AG04449 (cell line): ENCODE data around the gene GADD45GIP1.
"Not testable (repeated sequence)": the region's sequence is repeated elsewhere in the genome, so short reads cannot be mapped to it uniquely, and the experiment has no call there.

ENCODE experiments used
- CTCF ChIA-PET: fragments of 350-600 bp; formaldehyde crosslinking; extraction: SDS; loops from one replicate; lab custom pipeline; 2021; ENCODE audit warnings: antibody characterized with exemption; lab: Yijun Ruan, JAX
- POLR2A ChIA-PET: fragments of 400-600, 350-600 bp; formaldehyde crosslinking; extraction: SDS; loops from one replicate; lab custom pipeline; 2020; ENCODE audit warnings: antibody characterized with exemption, inconsistent platforms; lab: Yijun Ruan, JAX
- DNase-seq: peaks from one replicate; pipeline ENCODE4 v3.0.0-alpha.2; 2010; ENCODE audit warnings: low read depth, low spot score
- H3K4me3 ChIP-seq: 2 replicates; pipeline ENCODE4 v1.5.1; 2011; ENCODE audit warnings: low read depth, mild to moderate bottlenecking, control low read depth, low read length
- TF ChIP-seq, protein P1 (sequence below): IDR thresholded peaks from one replicate; pipeline ENCODE4 v1.5.1; 2011; ENCODE audit warnings: mild to moderate bottlenecking, moderate library complexity, low read length, control low read depth, inconsistent platforms; ENCODE audit not compliant: insufficient read depth; ENCODE audit errors: missing control alignments

GADD45GIP1 gene

DNA sequence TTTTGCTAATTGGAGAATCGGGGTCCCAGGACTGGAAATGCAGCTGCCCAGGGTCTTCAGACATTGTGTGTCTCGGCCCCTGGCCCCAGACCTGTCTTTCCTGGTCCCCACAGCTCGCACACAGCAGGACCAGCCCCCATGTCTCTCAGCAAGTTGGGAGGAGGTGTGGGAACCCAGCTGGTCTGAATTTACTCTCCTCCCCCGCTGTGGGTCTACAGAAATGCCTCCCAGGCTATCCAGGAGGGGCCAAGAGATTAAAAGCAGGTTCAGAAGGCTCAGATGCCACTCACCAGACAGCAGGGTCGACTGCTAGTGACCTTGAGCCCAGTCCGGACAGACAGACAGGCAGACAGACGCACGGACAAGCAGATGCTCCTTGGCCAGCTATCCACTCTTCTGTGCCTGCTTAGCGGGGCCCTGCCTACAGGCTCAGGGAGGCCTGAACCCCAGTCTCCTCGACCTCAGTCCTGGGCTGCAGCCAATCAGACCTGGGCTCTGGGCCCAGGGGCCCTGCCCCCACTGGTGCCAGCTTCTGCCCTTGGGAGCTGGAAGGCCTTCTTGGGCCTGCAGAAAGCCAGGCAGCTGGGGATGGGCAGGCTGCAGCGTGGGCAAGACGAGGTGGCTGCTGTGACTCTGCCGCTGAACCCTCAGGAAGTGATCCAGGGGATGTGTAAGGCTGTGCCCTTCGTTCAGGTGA lies 12.4 kb upstream of the GADD45GIP1 start, which contains the start of gene DAND5:
Gene DAND5, plus strand, starts transcription at position 285 of the 697 bp plus-strand sequence. Its CDS starts 85 bp downstream, at position 370.
- TF ChIP-seq, protein P1, sequence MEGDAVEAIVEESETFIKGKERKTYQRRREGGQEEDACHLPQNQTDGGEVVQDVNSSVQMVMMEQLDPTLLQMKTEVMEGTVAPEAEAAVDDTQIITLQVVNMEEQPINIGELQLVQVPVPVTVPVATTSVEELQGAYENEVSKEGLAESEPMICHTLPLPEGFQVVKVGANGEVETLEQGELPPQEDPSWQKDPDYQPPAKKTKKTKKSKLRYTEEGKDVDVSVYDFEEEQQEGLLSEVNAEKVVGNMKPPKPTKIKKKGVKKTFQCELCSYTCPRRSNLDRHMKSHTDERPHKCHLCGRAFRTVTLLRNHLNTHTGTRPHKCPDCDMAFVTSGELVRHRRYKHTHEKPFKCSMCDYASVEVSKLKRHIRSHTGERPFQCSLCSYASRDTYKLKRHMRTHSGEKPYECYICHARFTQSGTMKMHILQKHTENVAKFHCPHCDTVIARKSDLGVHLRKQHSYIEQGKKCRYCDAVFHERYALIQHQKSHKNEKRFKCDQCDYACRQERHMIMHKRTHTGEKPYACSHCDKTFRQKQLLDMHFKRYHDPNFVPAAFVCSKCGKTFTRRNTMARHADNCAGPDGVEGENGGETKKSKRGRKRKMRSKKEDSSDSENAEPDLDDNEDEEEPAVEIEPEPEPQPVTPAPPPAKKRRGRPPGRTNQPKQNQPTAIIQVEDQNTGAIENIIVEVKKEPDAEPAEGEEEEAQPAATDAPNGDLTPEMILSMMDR, result no peak
- DNase-seq, result no peak
- ChIA-PET POLR2A (no interaction called here), CTCF (interaction anchor here (5.6 to 9.9 kb wide), 2 partner anchors 6 to 123 kb away, joined by 138 to 153 read pairs; no protein-coding TSS in a partner anchor)
- H3K4me3 ChIP-seq, result no peak within 1 kb of the TSS

DNA sequence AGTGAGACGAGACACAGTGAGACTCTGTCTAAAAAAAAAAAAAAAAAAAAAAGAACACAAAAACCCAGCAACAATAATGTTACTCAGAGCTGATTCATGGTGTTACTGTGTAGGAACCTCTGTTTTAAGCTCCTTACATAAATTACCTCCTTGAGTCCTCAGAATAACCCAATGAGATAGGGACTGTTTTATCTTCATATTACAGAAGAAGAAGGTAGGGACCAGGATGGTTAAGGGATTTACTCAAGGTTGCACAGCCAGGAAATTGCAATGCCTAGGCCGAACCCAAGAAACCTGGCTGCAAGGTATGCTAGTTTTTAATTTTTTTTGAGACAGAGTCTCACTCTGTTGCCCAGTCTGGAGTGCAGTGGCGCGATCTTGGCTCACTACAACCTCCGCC lies 10.9 kb upstream of the GADD45GIP1 start:
- ChIA-PET POLR2A (interaction anchor here (0.6 to 0.7 kb wide), 2 partner anchors 185 to 467 kb away, joined by 3 read pairs; no protein-coding TSS in a partner anchor), CTCF (interaction anchor here (0.8 to 9.9 kb wide), 5 partner anchors 8 to 294 kb away, joined by 3 to 153 read pairs (median 43); no protein-coding TSS in a partner anchor)
- H3K4me3 ChIP-seq, result no peak overlapping the region
- TF ChIP-seq, protein P1, result no peak
- DNase-seq, result no peak

DNA sequence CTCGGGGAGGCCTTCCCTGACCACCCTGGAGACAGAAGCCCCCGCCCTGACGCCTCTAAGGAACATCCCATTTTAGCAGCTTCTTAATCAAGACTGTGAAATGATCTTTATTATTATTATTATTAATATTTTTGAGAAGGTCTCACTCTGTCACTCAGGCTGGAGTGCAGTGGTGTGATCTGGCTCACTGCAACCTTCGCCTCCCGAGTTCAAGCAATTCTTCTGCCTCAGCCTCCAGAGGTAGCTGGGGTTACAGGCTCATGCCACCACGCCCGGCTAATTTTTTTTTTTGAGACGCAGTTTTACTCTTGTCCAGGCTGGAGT lies 8.8 kb upstream of the GADD45GIP1 start:
- POLR2A ChIA-PET, result interaction anchor here (0.6 to 1.4 kb wide), 6 partner anchors 12 to 190 kb away, joined by 3 to 6 read pairs (median 3); partner anchors contain the start of genes JUNB and RAD23A
- no peak overlapping the region; the same call in 1 of the 2 replicates for H3K4me3 ChIP-seq
- CTCF ChIA-PET, result interaction anchor here (0.6 to 9.9 kb wide), 103 partner anchors 10 to 896 kb away, joined by 3 to 153 read pairs (median 6); partner anchors contain the start of genes CALR, DNASE2, FARSA and GADD45GIP1
- DNase-seq, result no peak
- TF ChIP-seq, protein P1, result no peak

DNA sequence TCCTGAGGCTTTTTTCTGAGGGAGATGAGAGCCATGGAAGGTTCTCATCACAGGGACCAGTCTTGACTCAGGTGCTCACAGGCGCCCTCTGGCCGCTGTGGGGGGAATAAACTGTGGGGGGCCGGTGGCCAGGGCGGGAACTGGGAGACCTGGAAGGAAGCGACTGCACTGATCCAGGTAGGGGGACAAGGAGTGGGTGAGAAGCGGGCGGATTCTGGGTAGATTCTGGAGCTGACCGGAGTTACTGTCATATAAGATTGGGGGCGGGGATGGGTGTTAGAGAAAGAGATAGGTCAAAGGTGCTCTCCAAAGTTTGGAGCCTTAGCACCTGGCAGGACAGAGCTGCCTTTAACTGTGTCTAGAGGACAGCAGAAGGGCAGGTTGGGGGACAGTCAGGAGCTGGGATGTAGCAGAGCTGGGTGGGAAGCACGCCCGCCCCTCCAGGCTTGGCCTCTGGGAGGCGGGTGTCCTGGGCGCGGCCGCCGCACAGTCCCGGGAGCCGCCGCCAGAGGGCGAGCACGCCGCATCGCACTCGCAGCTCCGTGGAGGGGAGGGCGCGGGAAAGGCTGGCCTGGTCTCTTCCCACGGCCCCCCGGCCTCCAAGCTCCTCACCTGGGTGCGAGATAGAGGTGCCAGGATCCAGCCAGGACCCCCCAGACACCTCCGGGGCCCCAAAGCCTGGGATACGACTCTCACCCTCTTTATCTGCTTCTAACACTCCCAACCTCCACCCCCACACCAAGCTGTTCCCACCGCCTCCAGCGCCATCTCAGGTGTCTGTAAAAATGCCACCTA lies 8.2 kb upstream of the GADD45GIP1 start:
- ChIA-PET POLR2A (interaction anchor here (0.6 to 1.4 kb wide), 6 partner anchors 12 to 191 kb away, joined by 3 to 6 read pairs (median 3); partner anchors contain the start of genes JUNB and RAD23A), CTCF (interaction anchor here (0.6 to 9.9 kb wide), 105 partner anchors 10 to 896 kb away, joined by 3 to 153 read pairs (median 5); partner anchors contain the start of genes CALR, DNASE2, FARSA and GADD45GIP1)
- no peak for DNase-seq

DNA sequence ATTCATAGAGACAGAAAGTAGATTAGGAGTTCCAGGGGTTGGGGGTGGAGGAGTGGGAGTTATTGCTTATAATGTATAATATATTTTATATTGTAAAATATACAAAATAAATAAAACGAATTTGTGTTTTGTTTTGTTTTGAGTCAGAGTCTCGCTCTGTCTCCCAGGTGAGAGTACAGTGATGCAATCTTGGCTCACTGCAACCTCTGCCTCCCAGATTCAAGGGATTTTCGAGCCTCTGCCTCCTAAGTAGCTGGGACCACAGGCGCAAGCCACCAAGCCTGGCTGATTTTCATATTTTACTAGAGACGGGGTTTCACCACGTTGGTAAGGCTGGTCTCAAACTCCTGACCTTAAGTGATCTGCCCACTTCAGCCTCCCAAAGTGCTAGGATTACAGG lies 2.5 kb upstream of the GADD45GIP1 start:
- TF ChIP-seq, protein P1, result no peak
- H3K4me3 ChIP-seq, result no peak overlapping the region
- CTCF ChIA-PET, result interaction anchor here (1.2 to 9.9 kb wide), 2 partner anchors 16 to 135 kb away, joined by 3 to 138 read pairs; no protein-coding TSS in a partner anchor
- DNase-seq, result no peak
- POLR2A ChIA-PET, result no interaction called here

More for the DNA sequence above, 8.2 kb upstream of the GADD45GIP1 start:
- peak overlapping the region; percentile 63 for H3K4me3 ChIP-seq
- TF ChIP-seq, protein P1, result peak; percentile 100

DNA sequence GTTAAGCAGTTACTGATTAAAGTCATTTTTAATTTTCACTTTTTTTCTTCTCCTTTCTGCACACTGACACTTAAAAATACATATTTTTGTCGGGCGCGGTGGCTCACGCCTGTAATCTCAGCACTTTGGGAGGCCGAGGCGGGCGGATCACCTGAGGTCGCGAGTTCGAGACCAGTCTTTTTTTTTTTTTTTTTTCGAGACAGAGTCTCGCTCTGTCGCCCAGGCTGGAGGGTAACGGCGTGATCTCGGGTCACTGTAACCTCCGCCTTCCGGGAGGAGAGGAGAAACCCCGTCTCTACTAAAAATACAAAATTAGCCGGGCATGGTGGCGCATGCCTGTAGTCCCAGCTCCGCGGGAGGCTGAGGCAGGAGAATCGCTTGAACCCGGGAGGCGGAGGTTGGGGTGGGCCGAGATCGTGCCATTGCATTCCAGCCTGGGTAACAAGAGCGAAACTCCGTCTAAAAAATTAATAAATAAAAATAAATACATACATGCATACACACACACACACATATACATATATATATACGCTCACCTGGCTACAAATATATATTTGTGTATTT lies 448 bp upstream of the GADD45GIP1 start:
- H3K4me3 ChIP-seq, result peak overlapping the region; percentile 98
- CTCF ChIA-PET, result interaction anchor here (5.8 kb wide), 1 partner anchor 8 kb away, joined by 84 read pairs; no protein-coding TSS in a partner anchor
- DNase-seq, POLR2A ChIA-PET: not testable (repeated sequence)
